Activated CD4-positive, CD25-positive, alpha-beta regulatory T cell (primary cell): Measurements from ENCODE around the gene ALDH3B2.

Experiments
- DNase-seq, 4 experiments: peaks; one replicate each; lab custom pipeline; 2025; lab: John Stamatoyannopoulos, UW

The ALDH3B2 gene

DNA sequence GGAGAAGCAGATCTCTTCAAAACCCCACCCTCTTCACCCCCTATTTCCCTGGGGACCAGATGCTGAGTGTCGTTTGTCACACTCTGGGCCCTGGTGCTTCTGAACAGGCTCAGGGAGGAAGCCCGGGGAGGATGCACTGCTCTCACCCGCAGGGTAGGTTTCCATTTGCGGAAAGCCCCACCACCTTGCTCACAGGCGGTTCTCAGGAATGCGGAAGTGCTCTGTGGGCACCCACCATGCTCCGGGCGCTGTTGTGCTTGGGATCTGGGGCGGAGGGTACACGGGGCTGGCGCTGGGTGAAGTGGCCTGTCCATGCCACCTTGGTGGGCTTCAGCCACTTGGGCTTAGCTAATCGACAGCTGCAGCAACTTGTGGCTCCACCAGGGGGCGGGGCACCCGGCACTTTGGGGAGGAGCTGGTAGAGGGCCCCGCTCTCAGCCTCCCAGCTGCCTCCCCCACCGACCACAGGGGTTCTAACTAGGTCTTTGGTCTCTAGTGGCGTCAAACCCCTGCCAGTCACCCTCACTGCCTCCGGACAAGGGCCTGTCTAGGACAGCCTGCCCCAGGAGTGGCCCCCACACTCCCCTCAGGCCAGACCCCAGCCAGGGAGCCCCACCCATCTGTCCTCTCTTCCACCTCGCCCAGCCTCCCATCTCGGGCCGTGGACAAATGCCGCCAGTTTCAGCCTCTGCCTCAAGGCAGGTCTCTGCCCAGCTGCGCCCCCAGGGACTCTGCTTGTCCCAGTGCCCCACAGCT is 60.3 kb downstream of the ALDH3B2 start:
- peak; percentile 57 to 82 (median 78) for DNase-seq

DNA sequence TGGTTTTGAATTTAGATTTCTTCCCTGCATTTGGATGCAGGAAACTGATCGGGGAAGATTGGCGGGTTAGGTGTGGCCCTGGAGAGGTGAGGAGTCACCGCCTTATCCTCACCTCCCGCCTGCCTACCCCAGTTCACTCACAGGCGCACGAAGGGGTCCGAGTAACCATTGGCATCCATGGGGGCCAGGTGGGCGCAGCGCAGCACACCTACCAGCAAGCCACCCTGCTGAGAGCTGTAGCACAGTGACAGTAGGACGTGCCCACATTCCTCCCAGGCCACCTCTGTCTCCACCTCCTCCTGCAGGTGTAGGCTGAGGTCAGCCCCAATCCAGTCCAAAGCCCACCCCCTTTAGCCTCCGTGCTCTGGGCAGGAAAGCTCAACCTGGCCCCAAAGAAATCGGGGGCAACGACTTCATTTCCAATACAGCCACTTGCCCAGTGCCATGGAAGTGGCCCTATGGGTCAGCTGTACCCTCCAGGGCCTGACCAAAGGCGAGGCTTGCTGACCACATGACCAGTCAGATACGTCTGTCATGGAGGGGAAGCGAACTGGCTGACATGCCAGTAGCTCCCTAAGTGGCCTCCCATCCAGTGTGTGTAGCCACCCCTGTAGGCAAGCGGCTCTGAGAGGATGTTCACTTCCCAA is 61.0 kb downstream of the ALDH3B2 start:
- no peak for DNase-seq

DNA sequence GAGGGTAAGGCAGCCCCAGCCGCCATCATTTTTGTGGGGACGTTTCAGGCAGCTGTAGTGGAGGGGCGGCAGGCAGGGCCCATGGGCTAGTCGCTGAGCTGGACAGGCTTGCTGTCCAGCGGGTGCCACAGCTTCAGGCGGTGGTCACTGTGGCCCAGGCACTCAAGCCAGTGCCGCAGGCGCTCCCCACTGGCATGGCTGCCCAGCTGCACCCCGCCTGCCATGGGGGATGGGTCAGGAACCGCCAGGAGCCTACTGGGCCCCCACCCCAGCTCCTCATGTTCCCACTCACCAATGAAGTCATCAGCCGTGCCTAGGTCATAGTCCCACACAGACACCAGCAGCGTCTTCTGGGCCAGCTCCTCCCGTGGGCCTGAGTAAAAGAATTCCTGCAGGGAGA is 61.7 kb downstream of the ALDH3B2 start:
- DNase-seq = no peak
